HG02970 (cell line): ENCODE measurements around the gene GAB2.
"Not testable (repeated sequence)": the region's sequence is repeated elsewhere in the genome, so short reads cannot be mapped to it uniquely, and the experiment has no call there.

Source experiments
- ATAC-seq: cut with Tn5 transposase; IDR thresholded peaks from one replicate; pipeline ENCODE4 v1.9.1; 2021; ENCODE audit warnings: mild to moderate bottlenecking, moderate library complexity, moderate number of reproducible peaks; ENCODE audit not compliant: unreplicated experiment, low FRiP score

The GAB2 gene

DNA sequence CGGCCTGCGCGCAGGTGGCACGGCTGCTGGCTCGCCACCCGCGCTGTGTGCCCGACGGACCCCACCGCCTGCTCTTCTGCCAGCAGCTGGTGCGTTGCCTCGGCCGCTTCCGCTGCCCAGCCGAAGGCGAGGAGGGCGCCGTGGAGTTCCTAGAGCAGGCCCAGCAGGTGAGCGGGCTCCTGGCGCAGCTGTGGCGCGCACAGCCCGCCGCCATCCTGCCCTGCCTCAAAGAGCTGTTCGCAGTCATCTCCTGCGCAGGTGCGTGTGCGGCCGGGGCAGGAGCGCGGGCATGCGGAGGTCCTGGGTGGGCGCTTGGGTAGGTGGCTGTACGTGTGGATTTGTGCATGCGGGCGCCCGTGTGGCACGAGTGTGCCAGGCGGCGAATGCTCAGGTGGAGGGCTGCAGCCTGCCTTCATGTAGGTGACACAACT lies 220.9 kb downstream of the GAB2 start:
- no peak for ATAC-seq

DNA sequence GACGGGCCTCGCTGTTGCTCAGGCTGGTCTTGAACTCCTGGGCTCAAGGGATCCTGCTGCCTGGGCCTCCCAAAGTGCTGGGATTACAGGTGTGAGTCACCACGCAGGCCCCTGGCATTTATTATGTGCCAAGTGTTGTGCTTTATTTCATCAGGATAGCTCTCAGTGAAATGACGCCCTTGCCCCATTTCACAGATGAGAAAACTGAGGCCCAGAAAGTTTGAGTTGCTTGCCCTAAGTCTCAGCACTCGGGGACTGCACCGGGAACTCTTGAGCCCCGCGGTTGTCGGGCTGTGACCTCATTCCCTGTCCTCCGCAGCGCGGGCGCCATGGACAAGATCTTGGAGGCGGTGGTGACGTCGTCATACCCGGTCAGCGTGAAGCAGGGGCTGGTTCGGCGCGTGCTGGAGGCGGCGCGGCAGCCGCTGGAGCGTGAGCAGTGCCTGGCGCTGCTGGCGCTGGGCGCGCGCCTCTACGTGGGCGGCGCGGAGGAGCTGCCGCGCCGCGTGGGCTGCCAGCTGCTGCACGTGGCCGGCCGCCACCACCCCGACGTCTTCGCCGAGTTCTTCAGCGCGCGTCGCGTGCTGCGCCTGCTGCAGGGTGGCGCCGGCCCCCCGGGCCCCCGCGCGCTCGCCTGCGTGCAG lies 221.6 kb downstream of the GAB2 start:
- ATAC-seq: no peak

DNA sequence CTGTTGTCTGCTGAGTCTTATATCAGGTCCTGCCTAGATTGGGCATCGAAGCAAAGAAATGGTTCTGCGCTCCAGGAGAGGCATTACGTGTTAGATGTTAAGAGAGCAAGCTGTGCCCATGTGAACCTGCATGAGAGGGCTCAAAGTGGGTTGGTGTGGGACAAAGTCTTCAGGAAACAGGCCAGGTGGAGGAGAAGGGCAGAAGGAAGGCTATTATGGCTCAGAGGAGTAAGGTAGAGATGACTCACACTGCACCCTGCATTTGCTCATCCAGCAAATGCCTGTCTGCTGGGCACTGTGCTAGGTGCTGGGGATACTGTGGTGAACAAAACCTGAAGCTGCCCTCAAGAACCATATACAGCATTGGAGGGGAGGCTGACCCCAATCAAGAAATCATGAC lies 223.1 kb downstream of the GAB2 start:
- ATAC-seq: no peak

DNA sequence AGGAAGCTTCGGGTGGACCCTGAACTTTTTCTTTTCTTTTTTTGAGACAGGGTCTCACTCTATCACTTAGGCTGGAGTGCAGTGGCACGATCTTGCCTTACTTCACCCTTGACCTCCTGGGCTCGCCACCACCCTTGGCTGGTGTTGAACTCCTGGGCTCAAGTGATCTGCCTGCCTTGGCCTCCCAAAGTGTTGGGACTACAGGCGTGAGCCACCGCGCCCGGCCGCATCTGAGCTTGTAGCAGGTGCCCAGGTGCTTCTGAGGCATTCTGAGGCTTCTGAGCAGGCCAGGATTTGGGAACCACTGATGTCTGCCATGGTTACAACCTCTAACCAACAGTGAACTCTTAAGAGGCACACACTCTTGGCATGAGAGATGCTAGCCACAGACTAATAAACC lies 223.8 kb downstream of the GAB2 start:
- no peak for ATAC-seq

DNA sequence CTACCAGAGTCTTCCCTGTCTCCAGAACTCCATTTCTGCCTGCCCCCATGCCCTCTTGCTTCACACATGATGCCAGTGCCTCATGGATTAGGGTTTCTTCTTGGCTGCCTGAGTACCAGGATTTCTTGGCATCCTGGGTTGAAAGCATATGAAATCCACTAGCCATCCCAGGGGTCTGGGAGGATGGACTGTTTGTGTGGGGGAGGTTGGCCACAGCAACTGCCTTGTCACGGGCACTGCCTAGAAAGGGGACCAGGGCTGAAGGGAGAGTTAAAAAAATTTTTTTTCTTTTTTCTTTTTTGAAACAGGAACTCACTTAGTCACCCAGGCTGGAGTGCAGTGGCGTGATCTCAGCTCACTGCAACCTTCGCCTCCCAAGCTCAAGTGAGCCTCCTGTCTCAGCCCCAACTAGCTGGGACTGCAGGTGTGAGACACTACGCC lies 224.7 kb downstream of the GAB2 start:
- no peak for ATAC-seq

DNA sequence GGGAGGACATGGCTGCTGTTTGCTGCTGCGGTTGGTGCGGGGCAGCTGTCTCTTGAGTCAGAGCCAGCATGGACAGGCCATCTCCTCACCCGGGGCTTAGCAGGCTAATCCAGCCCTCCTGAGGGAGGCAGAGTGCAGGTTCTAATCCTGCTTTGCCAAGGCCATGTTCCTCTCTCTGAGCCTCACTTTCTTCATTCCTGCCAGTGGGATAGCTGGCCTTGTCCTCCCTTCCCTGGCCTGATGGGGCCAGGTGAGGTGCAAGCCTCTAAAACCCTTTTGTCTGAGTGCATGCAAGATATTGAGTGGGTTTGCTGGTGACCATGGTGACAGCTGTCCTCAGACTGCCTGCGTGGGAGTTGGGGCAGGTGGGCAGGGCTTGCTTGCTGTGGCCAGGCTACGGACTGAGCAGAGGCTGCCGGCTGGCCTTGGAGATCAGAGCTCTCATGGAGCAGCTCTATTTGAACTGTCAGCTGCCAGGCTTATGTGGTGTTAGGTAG lies 225.3 kb downstream of the GAB2 start:
- ATAC-seq: no peak

DNA sequence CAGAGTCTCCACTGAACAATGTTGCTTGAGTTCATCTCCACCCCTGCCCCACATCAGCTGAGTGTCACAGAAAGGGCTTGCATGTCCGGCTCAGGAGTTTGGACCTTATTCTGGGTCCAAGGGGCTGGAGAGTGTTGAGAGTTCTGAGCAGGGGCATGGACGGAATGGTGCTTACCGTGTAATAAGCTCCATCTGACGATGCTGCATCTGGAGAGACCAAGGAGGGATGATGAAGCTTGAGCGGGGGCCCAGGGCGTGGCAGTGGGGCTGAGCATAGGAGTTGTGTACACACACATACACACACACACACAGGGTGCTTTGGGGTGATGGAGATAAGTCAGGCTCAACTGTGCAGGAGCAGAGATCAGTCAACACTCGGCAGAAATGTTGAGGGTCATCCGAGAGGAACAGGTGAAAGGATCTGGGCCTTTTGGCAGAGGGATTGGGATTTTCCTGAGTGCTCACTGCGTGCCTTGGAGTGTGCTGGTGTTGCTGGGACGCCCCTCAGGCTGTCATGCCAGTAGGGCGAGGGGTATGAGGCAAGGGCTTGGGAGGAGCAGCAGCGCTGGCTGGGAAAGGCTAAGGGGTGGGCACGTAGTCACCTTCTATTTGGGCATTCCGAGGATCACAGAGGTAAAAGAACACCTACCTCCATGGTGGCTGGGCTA lies 226.6 kb downstream of the GAB2 start:
- ATAC-seq: no peak

DNA sequence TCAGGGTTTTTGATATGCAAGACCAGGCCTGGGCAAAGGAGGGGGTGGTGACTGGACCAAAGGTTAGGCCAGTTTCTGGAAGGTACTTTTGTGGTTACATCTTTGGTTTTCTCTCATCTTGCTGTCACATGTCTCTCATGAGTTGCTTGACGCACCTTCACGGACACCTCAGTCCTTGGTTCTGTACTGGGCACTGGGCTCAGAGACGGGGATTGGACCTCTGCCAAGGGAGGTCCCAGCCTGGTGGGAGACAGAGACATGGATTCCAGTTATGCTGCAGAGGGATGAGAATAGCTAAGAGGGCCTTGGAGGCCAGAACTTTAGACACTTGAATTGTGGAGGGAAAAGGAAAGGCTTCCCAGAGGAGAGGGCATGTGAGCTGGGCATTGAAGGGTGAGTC lies 227.2 kb downstream of the GAB2 start:
- ATAC-seq: no peak

DNA sequence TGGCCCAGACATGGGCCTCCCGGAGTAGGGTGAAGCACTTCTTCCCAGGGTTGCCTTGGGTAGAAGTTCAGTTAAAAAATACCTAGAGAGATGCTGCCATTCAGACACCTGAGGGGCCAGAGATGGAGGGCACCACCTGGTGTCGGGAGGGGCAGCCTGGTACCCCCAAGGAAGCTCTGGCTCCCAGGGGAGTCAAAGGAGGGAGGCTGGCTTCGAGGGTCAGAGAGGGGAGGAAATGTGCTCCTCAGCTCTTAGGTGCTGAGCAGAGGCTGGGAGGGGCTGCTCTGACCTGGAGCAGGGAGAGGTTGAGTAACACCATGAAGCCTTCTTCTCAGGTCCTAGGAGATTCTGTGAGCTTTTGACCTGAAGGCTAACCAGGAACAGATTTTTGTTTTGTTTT lies 227.8 kb downstream of the GAB2 start:
- ATAC-seq: no peak

DNA sequence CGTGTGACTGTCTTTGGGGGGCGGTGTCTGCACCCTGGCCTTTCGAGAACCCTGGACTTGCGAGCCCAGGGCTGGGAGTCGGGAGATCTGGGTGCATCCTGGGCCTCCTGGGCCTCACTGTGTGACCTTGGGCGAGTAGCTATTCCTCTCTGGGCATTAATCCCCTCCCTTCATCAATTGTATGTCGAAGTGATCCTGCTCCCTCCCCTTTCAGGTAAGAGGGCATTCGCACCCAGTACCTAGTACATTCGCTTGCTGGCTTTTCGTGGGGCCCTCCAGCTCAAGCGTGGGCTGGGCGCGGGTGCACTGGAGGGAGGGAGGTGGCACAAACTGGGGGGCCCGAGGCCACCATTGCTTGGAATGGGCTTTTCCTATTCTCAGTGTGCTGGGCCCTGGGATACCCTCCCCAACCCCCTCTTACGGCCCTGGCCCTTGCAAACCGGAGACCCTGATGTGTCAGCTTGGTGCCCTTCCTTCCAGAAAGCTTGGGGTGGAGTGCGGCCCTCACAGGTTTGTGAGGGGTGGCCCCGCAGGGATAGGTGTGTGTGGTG lies 228.4 kb downstream of the GAB2 start:
- no peak for ATAC-seq

DNA sequence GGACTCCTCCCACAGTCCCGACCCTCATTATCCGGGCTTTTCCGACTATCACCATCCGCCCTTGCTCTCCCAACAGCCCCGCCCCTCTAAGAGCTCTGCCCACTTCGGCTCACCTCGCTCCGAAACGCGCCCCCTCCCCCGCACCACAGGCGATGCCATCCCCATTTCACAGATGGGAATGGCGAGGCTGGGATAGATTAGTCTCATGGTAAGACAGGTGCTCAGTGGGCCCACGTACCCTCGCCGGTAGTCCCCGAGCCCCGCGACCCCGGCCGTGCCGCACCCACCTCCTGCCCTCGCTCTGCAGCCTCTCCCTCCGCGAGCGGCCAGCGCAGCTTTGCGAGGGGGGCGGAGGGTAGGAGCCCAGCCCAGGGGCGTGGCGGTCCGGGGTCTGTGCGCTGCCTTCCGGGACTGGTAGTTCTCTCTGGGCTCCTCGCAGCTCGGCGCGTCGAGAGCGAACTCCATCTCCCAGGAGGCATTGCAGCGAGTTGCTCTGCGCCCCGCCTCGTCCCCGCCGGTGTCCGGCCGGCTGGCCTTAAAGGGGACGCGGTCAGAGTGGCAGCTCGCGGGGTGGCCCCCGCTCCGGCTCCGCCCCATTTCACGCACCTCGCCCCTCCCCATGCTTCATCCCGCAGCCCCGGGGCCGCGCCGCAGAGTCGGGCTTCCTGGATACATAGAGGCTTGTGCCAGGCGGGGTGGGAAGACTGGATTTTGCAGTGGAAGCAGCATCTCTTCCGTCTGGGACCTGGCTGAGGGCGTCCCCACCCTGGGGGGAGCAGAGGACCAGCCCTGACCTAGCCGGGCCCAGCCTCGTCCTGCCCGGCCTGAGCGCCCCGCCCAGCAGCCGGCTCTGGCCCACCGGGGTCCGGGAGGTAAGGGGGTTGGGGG lies 229.1 kb downstream of the GAB2 start, which contains the start of the genes KCTD21 and USP35:
Gene KCTD21, minus strand, starts transcription at position 341 of the 888 bp plus-strand sequence. CDS start 14,072 bp downstream, outside the sequence.
Gene USP35, plus strand, starts transcription at position 634 of the 888 bp plus-strand sequence. CDS start 7,327 bp downstream, outside the sequence.
- ATAC-seq: peak; percentile 95

DNA sequence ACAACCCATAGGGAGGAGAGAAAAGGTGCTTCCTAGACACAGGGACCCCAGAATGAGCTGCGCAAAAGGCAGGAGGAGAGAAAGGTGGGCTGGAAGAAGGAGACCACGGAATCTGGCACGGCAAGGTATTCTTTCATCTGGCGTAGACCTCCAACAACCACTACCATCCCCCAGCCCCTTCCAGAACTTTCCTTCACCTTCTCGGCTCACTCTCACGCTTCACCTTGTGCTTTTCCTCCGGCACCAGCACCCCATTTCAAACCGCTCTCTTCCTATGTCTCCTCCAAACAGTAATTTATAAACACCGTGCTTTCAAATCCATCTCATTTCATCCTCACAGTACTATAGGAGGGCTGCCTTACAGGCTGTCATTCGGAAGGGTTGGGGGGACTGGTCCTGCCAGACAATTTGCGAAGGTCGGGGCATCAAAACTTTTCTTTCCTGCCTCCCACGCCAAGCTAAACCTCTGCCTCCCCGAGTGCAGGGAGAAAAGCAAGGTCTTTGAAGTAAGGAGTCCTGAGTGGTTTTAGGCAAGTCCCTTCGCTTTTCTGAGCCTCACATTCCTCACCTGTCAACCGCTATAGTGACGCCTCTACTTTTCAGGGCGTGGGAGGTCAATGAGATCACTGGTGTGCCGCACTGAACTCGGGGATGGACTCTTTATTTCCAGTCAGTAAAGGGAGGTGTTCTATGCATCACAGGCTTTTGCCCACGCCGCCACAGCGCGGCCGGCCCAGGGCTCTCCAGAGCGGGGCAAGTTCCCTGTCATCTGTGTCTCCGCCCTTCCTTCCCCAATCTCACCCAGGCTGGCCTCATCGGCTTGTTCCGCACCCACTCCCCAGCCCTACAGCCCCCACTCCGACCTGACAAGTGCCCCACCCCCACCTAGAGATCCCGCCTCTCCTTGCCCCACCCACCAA lies 230.0 kb downstream of the GAB2 start:
- ATAC-seq: no peak

DNA sequence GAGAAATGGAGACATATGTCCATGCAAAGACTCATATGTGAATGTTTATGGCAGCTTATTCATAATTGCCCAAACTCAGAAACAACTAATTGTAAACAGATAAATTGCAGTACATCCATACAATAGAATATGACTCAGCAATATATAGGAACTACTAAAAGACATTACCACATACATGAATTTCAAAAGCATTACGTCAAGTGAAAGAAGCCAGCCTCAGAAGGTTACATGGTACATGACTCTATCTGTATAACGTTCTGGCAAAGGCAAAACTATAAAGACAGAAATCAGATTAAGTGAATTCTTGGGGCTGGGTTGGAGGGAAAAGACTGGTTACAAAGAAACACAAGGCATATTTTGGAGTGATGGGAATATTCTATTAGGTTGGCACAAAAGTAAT lies 236.4 kb downstream of the GAB2 start:
- no peak for ATAC-seq

DNA sequence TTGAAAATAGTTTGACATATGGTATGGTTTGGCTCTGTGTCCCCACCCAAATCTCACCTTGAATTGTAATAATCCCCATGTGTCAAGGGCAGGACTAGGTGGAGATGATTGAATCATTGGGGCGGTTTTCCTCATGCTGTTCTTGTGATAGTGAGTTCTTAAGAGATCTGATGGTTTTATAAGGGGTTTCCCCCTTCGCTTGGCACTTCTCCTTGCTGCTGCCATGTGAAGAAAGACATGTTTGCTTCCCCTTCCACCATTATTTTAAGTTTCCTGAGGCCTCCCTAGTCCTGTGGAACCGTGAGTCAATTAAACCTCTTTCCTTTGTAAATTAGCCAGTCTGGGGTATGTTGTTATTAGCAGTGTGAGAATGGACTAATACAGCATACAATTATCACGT lies 236.9 kb downstream of the GAB2 start:
- no peak for ATAC-seq

DNA sequence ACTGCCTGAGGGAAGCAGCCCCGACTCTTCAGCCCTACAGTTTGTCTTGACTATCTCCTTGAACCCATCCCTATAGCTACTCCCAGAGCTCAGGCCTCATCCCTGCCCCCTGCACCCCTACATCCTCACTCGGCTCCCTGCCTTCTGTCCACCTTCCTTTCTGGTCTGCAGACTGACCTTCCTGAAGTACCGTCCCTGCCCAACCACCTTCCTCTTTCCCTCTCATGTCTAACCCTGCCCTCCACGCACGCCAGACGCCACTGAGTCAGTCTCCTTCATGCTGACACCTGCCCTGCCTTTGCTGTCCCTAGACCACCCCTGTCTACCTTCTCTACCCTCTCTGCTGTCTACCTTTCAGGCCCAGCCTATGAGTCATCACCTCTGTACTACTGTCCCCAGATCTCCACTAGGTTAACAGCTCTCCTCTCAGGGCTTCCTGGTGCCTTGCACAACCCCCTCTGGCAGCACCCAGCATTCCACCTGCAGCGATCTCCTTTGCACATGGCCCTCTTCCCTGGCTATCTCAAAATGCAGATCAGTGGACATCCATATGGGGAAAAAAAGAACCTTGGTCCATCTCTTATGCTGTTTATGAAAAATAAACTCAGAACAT lies 238.1 kb downstream of the GAB2 start:
- ATAC-seq: no peak

DNA sequence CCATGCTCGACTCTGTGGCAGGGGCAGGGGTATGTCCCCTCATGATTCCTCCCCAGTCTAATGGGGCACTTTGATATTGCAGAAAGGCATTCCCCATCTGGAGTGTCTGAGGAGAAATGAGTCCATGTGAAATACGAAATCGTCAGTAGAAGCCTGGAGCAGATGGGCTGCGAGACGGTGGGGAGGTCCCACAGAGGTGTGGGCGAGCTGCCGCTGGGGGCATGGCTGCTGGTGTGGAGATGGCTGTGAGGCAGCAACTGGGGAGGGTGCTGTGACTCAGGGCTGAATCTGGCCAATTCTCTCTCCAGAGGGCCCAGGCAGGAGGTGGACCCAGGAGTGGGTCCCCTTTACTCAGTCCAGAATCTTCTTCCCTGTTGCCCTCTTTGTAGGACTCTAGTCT lies 240.4 kb downstream of the GAB2 start:
- no peak for ATAC-seq

DNA sequence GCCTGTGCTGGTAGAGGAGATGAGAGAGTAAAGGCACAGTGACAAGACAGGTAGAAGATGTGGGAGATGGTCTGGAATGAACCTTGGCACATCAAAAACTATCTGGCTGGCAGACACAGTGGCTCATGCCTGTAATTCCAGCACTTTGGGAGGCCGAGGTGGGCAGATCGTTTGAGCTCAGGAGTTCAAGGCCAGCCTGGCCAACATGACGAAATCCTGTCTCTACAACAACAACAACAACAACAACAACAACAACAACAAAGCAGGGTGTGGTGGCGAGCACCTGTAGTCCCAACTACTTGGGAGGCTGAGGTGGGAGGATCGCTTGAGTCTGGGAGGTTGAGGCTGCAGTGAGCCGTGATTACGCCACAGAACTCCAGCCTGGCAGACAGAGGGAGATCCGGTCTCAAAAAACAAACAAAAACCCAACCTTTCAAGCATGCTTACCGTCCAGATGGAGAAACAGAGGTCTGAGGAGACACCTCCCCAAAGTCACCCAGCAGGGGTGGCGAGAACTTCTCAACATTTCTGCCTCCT lies 240.9 kb downstream of the GAB2 start:
- no peak for ATAC-seq

DNA sequence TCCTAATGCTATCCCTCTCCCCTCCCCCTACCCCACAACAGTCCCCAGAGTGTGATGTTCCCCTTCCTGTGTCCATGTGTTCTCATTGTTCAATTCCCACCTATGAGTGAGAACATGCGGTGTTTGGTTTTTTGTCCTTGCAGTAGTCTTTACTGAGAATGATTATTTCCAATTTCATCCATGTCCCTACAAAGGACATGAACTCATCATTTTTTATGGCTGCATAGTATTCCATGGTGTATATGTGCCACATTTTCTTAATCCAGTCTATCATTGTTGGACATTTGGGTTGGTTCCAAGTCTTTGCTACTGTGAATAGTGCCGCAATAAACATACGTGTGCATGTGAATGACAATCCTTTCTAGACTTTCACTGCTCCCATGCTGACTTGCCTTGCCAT lies 241.8 kb downstream of the GAB2 start:
- not testable (repeated sequence) for ATAC-seq

DNA sequence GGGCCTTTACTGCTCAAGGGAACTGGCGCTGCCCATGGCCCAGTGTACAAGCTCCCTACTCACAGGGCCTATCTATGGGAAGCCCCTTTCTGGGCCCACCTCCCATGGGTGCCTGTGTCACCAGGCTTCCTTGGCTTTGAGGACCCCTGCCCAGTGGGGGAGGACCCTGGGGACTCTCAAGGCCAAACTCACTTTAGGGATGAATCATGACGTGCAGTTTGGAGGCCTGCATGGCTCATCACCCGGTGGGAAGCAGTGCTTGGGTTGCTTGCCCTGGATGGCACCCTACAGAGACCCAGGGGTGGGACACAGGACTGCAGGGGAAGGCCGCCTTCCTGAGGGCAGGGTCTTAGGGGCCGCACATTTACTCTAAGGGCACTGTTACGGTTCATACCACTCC lies 245.7 kb downstream of the GAB2 start:
- ATAC-seq: no peak
